CD4-positive, alpha-beta T cell treated with Interleukin-17A for 4 hours (primary cell): ENCODE results near the gene MBOAT2.
"Not testable (repeated sequence)": the region's sequence is repeated elsewhere in the genome, so short reads cannot be mapped to it uniquely, and the experiment has no call there.

Source experiments
- DNase-seq: peaks from one replicate; pipeline ENCODE4 v3.0.0-alpha.2; 2020; ENCODE audit warnings: mixed read lengths

The MBOAT2 gene

GRCh38 chr2:9003616-9004337 is at the start of gene MBOAT2:
TSS of gene MBOAT2 (minus strand) at chr2:9003684. CDS start at chr2:9003614, 70 bp downstream.
- peak; percentile 93 for DNase-seq

DNA sequence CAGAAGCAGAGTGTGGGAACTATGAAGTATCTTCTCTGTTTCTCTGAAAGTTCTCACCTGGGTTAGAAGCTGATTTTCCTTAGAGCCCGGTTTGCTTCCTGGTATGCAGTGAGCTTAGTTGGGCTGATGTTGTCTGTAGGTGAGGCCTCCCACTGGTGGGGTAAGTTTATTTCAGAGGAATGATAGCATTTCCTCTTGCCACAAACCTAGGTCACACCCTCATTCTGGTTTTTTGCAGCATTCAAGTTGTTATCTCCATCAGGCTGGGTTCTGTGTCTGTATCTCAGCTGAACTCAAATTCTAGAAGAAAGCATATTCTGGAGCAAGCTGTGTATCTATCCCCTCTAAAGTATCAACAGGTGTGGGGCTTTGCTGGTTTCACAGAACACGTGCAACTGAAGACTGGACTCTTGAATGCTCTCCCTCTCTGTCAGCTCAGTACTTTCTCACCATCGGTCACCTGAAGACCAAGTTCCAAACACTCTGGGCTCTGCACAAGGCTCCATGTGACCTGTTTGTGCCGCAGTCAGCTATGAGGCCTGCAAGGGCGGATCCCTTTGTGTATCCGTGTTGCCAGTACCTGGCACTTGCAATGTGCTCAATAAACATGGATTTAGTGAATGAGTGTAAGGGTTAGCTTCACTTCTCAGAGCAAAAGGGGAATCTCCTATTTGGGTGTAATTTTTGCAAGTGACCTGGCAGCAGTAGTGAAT is 49.5 kb upstream of the MBOAT2 start:
- DNase-seq: no peak

DNA sequence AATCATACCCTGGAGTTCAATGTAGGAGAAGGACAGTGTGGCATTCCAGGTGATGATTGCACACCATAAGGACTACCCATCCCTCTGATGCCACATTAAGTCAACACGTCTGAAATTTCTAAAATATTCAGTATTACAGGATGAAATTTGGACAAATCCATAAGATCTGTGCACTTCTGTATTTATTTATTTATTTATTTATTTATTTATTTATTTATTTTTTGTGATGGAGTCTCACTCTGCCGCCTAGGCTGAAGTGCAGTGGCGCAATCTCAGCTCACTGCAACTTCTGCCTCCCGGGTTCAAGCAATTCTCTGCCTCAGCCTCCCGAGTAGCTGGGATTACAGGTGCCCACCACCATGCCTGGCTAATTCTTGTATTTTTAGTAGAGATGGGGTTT is 48.0 kb upstream of the MBOAT2 start:
- DNase-seq: not testable (repeated sequence)

GRCh38 chr2:9050122-9050809 is 46.8 kb upstream of the MBOAT2 start:
- DNase-seq: no peak

GRCh38 chr2:9045595-9045994 is 42.1 kb upstream of the MBOAT2 start:
- no peak for DNase-seq

DNA sequence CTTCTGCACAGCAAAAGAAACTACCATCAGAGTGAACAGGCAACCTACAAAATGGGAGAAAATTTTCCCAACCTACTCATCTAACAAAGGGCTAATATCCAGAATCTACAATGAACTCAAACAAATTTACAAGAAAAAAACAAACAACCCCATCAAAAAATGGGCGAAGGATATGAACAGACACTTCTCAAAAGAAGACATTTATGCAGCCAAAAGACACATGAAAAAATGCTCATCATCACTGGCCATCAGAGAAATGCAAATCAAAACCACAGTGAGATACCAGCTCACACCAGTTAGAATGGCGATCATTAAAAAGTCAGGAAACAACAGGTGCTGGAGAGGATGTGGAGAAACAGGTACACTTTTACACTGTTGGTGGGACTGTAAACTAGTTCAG is 40.0 kb upstream of the MBOAT2 start:
- not testable (repeated sequence) for DNase-seq

DNA sequence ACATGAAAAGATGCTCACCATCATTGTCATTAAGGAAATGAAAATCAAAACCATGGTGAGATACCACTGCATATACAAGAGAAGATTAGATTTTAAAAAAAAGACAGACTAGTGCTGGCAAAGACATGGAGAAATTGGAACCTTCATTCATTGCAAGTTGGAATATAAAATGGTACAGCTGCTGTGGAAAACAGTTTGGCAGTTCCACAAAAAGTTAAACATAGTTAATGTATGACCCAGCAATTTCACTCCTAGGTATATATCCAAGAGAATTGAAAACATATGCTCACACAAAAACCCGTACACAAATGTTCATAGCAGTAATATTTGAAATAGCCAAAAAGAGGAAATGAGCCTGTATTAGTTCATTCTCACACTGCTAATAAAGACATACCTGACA is 33.7 kb upstream of the MBOAT2 start:
- no peak for DNase-seq

DNA sequence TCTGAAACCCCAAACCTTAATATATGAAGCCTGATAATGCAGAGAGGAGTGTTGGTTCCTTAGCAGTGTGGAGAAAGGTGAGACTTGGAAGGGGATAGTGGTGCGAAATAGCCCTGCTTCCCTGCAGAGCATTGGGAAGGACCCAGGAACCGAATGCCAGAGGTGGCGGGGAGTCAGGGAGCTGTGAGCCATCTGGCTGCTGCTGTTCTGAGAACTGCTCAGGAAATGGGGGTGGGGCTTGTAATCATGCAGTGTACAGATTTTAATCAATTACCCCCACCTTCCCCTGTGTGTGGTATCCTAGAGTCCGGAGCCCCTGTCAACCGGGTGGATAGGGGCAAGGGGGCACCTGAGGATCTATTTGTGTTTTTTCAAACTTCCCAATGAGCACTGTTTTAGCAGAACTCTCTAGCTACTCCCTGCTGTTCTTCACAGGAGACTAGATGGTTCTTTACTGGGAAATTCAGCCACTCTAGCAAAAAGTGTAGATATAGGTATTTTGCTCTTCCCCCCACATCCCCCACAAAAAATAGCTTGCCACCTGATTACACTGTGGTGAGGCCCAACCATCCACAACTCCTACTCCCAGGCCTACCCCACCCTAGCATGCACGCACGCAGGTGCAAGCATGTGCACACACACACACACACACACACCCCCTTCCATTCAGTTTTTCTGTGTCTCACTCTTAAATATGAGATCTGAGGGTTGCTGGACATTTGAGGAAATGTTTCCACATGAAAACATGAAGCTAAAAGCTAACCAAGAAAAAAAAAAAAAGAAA is 30.1 kb upstream of the MBOAT2 start:
- no peak for DNase-seq

DNA sequence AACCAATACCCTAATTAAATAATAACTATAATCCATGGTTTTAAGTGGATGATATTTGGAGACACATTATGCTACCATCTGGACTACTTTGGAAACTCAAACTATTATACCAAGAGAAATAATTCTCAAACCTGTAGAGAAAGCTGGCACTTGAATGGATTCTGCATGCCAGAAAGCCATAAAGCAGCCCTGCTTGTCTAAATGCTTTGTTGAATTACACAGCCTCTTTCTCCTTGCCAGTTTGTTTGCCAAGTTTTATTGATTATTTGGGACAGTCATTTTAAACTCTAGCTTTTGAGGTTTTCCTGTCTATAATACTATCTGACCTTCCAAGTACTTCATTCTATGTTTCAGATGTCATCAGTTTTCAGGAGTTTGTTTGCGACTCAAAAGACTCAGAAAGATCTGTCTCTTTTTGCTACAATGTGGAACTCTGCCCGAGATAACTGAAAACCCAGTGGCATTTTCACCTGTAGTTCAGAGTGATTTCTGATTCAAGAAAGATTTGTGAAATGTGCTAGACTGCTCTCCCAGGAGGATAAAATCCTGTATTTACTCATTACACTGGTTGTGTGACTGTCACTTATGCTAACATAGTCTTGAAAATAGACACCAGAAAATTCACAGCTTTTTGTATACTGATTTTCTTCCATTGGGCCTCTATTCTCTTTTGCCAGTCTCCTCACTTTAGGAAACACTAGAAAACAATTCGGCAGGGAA is 29.2 kb upstream of the MBOAT2 start:
- no peak for DNase-seq

DNA sequence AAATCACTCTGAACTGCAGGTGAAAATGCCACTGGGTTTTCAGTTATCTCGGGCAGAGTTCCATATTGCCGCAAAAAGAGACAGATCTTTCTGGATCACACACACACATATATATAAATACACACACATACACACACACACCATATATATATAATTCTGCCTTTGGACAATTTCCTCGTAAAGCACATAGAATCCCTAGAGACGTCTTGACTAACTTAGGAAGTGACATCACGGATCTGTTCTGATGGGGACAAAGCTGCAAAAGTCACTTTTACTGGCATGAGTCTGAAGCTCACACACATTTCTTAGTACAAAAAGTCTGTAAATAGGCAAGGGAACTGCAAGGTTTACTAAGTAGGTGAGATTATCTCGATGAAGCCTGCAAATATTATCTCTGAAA is 28.6 kb upstream of the MBOAT2 start:
- DNase-seq: no peak

DNA sequence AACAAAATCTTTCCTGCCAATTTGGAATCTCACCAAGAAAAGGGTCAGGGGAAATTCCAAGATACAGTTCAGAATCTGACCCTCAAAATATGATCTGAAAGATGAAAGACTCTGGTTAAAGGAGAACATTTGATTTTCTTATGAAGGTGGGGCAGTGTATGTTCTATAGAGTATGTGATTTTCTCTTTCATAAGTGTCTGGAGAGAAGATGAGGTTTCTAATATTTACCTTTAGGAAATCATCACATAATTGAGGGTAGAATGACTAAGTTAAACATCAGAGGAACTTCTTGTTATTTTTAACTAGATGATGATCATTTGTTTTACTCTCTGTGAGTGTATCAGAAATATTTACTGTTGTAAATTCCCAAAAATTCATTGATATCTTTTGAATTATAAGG is 27.8 kb upstream of the MBOAT2 start:
- no peak for DNase-seq

- no peak for DNase-seq
These were observed 27.4 kb upstream of the MBOAT2 start for GRCh38 chr2:9030841-9031240.

GRCh38 chr2:9030190-9030589 is 26.7 kb upstream of the MBOAT2 start:
- no peak for DNase-seq

- DNase-seq: no peak
These were observed 26.2 kb upstream of the MBOAT2 start for GRCh38 chr2:9029721-9030120.

- no peak for DNase-seq
These were observed 24.4 kb upstream of the MBOAT2 start for GRCh38 chr2:9027884-9028283.

GRCh38 chr2:9025746-9026145 is 22.3 kb upstream of the MBOAT2 start:
- DNase-seq: no peak

DNA sequence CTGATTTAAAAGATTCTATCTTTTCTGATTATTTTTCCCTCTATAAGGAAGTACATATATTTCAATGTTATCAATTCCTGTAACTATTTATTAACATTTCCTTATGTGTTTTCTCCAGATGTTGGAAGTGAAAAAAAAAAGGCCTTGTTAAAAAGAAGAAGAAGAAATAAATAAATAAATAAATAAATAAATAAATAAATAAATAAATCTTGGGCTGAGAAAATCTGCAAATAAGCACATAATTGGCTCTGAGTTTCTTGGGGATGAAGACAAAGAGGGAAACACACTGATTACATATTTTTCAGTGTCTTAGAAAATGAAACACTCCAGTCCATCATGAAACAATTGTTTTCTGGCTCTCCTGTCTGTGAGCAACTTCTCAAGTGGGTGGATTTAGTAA is 21.1 kb upstream of the MBOAT2 start:
- DNase-seq: no peak

GRCh38 chr2:9021563-9022211 is 18.2 kb upstream of the MBOAT2 start:
- DNase-seq: no peak

DNA sequence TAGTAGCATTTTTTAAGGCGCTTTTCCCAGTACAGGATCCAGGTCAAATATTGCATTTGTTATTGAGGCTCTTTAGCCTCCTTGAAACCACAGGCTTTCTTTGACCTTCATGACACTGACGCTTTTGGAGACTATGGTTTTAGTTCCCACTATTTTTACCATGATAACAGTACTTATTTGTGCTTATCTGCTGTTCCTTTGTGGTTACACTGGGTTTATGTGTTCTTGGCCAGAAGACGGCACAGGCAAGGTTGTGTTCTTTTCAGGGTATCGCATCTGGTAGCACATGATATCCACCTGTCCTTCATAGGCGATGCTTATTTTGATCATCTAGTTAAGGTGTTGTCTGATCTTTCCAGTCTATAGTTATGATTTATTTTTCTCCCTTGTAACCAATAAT is 16.8 kb upstream of the MBOAT2 start:
- DNase-seq: no peak

DNA sequence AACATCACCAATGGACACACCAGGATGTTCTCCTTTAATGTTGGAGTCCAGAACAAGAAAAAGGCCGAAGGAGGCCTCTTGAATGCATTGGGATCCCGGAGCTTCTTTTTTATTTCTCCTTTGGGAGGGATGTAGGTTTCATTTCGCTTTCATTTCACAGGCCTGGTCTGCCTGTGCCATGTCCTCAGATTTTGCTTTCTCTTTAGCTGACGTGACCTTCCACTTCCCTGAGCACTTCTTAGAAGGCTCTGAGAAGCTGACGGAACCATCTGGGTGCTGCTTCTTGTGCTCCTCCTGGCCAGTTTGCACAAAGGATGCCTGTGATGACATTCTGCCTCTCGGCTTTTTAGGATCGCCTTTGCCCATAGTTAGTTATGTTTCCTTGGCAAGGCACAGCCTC is 15.1 kb upstream of the MBOAT2 start:
- no peak for DNase-seq

- DNase-seq: no peak
These were observed 14.6 kb upstream of the MBOAT2 start for GRCh38 chr2:9018109-9018508.

- no peak for DNase-seq
These were observed 13.9 kb upstream of the MBOAT2 start for GRCh38 chr2:9017411-9017810.
